Measurements from ENCODE around the gene CRKL.
"Not testable (repeated sequence)": the region's sequence is repeated elsewhere in the genome, so short reads cannot be mapped to it uniquely, and the experiment has no call there.

Gene CRKL

DNA sequence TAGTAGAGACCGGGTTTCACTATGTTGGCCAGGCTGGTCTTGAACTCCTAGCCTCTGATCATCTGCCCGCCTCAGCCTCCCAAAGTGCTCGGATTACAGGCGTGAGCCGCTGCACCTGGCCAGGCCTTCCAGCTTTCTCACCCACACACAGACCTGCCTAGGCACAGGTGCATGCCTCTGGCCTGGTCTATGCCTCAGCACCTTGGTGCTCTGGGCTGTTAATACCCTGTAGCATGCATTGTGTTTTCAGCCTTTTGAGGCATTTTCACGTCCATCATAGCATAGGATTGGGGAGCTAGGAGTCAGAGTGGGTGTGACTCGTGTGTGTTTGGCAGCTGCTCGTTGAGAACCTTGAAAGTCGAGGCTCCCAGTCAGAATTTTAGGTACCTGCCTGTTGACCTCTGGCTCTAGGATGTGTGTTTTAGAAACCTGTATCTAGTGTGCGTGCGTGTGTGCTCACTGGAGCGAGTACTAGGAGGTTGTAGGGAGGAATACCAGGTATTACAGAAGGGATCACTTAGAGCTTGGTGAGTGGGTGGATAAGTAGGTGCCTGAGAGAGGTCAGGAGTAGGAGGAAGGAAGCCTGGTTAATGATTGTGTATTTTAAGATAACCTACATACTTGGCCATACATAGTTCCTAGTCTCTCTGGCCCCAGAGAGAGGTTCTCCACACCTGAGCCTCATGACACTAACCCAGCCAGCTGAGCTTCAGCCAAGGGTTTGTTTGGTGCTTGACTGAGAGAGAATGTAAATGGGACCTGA is 20.0 kb downstream of the CRKL start:
- Histone ChIP-seq H3K18ac (ENCODE audit: low read length) (peak overlapping the region; percentile 69), H3K36me3 (ENCODE audit: control insufficient read depth in 1 of 2, insufficient read depth in 2 of 2, low read length in 2 of 2) (peaks cover 24 to 30% of the 10 kb centered on the region in 2 experiments), H3K4ac (ENCODE audit: low read depth, low read length) (peak overlapping the region; percentile 94), H3K4me3 (ENCODE audit: low read depth, low read length) (no peak overlapping the region), H2BK12ac (ENCODE audit: low read length) (no peak overlapping the region), H2AFZ (ENCODE audit: insufficient read depth, low read length, poor library complexity) (no peak overlapping the region), H3K79me2 (ENCODE audit: control insufficient read depth, insufficient read depth, low read length, poor library complexity) (peaks cover 29% of the 10 kb centered on the region), H2AK5ac (ENCODE audit: low read length) (no peak overlapping the region), H3K14ac (ENCODE audit: low read length) (no peak overlapping the region), H2BK120ac (ENCODE audit: insufficient read depth, low read length, poor library complexity) (no peak overlapping the region), H4K12ac (ENCODE audit: low read depth, low read length) (no peak overlapping the region), H3K79me1 (ENCODE audit: low read length) (no peaks in the 10 kb centered on the region), H3K4me2 (ENCODE audit: low read length) (no peak overlapping the region), H3K23ac (ENCODE audit: low read length) (no peak overlapping the region), H3K9me3 (ENCODE audit: insufficient read depth, low read depth, low read length) (no peaks in the 10 kb centered on the region), H3K27ac (ENCODE audit: low read depth, low read length) (no peak overlapping the region), H3K4me1 (ENCODE audit: control insufficient read depth in 1 of 2, insufficient read depth in 2 of 2, low read length in 2 of 2) (peaks cover 3 to 4% of the 10 kb centered on the region in 2 experiments), H4K91ac (ENCODE audit: low read depth, low read length) (no peak overlapping the region), H3K9ac (ENCODE audit: low read length) (no peak overlapping the region), H4K8ac (ENCODE audit: low read depth, low read length) (no peak overlapping the region), H3K27me3 (ENCODE audit: insufficient read depth, low read length) (no peaks in the 10 kb centered on the region), H2BK5ac (ENCODE audit: low read depth, low read length, poor library complexity) (no peak overlapping the region)
- no CpG with 5 or more reads among the region's 12 CpGs for WGBS (ENCODE audit: extremely low coverage, insufficient coverage, insufficient read length)
- no peak for DNase-seq

DNA sequence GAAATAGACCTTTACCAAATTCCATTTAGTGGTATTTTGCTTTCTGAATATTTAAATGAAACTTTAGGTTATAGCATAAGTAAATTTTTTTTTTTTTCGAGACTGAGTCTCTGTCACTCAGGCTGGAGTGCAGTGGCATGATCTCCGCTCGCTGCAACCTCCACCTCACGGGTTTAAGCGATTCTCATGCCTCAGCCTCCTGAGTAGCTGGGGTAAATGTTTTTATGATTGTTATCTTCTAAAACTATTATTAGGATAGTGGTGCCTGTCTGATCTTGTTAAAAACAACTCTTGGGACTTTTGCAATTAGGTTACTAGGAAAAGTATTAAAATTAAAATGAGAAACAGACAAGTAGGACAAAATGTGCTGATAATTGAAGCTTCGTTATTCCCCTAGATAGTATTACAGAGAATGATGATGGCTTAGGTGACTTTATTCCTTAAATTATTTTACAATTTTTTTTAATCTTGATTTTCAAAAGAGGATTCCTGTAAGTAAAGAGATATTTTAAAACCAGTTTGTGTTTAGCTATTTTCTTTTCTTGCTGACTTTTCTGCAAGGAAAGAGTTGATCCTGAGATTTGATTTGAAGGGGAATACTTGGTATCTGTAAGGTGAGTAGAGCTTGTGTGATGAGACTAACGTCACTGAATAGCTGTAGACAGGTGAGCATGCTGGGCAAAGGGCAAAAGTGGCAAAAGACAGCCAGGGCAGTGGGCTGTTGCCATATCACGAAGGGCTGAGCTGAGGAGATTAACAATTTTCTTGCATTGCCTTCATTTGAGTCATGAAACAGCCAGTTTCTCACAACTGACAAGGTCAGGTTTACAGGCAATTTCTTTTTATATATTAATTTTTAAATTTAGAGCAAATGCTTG is 20.8 kb downstream of the CRKL start:
- H2AK5ac ChIP-seq (ENCODE audit: low read length), result no peak overlapping the region
- H3K36me3 ChIP-seq (ENCODE audit: control insufficient read depth in 1 of 2, insufficient read depth in 2 of 2, low read length in 2 of 2), result peaks cover 24 to 30% of the 10 kb centered on the region in 2 experiments
- H3K9ac ChIP-seq (ENCODE audit: low read length), result no peak overlapping the region
- H3K9me3 ChIP-seq (ENCODE audit: insufficient read depth, low read depth, low read length), result no peaks in the 10 kb centered on the region
- no peak overlapping the region for H2BK120ac ChIP-seq (ENCODE audit: insufficient read depth, low read length, poor library complexity)
- H2AFZ ChIP-seq (ENCODE audit: insufficient read depth, low read length, poor library complexity), result no peak overlapping the region
- no peak overlapping the region for H3K14ac ChIP-seq (ENCODE audit: low read length)
- H3K4ac ChIP-seq (ENCODE audit: low read depth, low read length), result peak overlapping the region; percentile 93
- WGBS (ENCODE audit: extremely low coverage, insufficient coverage, insufficient read length), result no CpG with 5 or more reads among the region's 8 CpGs
- no peak overlapping the region for H4K8ac ChIP-seq (ENCODE audit: low read depth, low read length)
- no peak overlapping the region for H2BK12ac ChIP-seq (ENCODE audit: low read length)
- H4K12ac ChIP-seq (ENCODE audit: low read depth, low read length), result no peak overlapping the region
- H3K23ac ChIP-seq (ENCODE audit: low read length), result no peak overlapping the region
- peaks cover 29% of the 10 kb centered on the region for H3K79me2 ChIP-seq (ENCODE audit: control insufficient read depth, insufficient read depth, low read length, poor library complexity)
- H3K4me1 ChIP-seq (ENCODE audit: control insufficient read depth in 1 of 2, insufficient read depth in 2 of 2, low read length in 2 of 2), result peaks cover 3 to 4% of the 10 kb centered on the region in 2 experiments
- no peak overlapping the region for H3K27ac ChIP-seq (ENCODE audit: low read depth, low read length)
- H3K4me3 ChIP-seq (ENCODE audit: low read depth, low read length), result no peak overlapping the region
- no peak overlapping the region for H4K91ac ChIP-seq (ENCODE audit: low read depth, low read length)
- no peak overlapping the region for H3K4me2 ChIP-seq (ENCODE audit: low read length)
- no peaks in the 10 kb centered on the region for H3K27me3 ChIP-seq (ENCODE audit: insufficient read depth, low read length)
- no peak overlapping the region for H2BK5ac ChIP-seq (ENCODE audit: low read depth, low read length, poor library complexity)
- DNase-seq, result peak; percentile 48 to 74
- H3K18ac ChIP-seq (ENCODE audit: low read length), result no peak overlapping the region
- H3K79me1 ChIP-seq (ENCODE audit: low read length), result no peaks in the 10 kb centered on the region

DNA sequence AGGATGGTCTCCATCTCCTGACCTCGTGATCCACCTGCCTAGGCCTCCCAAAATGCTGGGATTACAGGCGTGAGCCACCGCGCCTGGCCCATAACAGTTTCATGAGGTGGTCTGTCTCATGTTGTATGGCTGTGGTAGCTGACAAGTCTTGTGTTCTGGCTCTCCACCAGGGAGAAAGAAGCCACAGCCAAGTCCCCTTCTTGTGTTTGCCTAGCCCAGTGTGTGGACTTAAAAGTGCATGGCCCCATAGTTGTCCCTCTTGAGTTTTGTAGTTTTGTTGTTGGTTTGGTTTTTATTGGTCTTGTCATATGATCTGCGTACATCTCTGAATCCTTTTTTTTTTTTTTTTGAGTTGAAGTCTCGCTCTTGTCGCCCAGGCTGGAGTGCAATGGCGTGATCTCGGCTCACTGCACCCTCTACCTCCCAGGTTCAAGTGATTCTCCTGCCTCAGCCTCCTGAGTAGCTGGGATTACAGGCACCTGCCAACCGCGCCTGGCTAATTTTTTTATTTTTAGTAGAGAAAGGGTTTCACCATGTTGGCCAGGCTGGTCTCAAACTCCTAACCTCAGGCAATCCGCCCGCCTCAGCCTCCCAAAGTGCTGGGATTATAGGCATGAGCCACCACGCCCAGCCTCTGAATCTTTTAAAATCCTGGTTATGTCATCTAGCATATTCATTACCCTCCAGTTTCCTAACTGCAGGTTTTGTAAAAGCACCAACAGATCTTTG is 22.4 kb downstream of the CRKL start:
- H4K12ac ChIP-seq (ENCODE audit: low read depth, low read length); H3K14ac ChIP-seq (ENCODE audit: low read length); H3K18ac ChIP-seq (ENCODE audit: low read length); H3K27ac ChIP-seq (ENCODE audit: low read depth, low read length); H3K4me1 ChIP-seq (ENCODE audit: control insufficient read depth in 1 of 2, insufficient read depth in 2 of 2, low read length in 2 of 2); H3K9ac ChIP-seq (ENCODE audit: low read length); H3K4me2 ChIP-seq (ENCODE audit: low read length); H4K8ac ChIP-seq (ENCODE audit: low read depth, low read length); H3K79me1 ChIP-seq (ENCODE audit: low read length); H2AK5ac ChIP-seq (ENCODE audit: low read length); H2BK120ac ChIP-seq (ENCODE audit: insufficient read depth, low read length, poor library complexity); H3K23ac ChIP-seq (ENCODE audit: low read length); H3K27me3 ChIP-seq (ENCODE audit: insufficient read depth, low read length); H3K9me3 ChIP-seq (ENCODE audit: insufficient read depth, low read depth, low read length); H2BK12ac ChIP-seq (ENCODE audit: low read length); H4K91ac ChIP-seq (ENCODE audit: low read depth, low read length); H2AFZ ChIP-seq (ENCODE audit: insufficient read depth, low read length, poor library complexity); H3K4me3 ChIP-seq (ENCODE audit: low read depth, low read length); H2BK5ac ChIP-seq (ENCODE audit: low read depth, low read length, poor library complexity): not testable (repeated sequence)
- peak in 1 of 2 donors; percentile 33 for DNase-seq
- H3K36me3 ChIP-seq (ENCODE audit: control insufficient read depth in 1 of 2, insufficient read depth in 2 of 2, low read length in 2 of 2), result peaks cover 19 to 24% of the 10 kb centered on the region in 2 experiments
- H3K79me2 ChIP-seq (ENCODE audit: control insufficient read depth, insufficient read depth, low read length, poor library complexity), result peaks cover 29% of the 10 kb centered on the region
- no CpG with 5 or more reads among the region's 14 CpGs for WGBS (ENCODE audit: extremely low coverage, insufficient coverage, insufficient read length)
- H3K4ac ChIP-seq (ENCODE audit: low read depth, low read length), result peak overlapping the region; percentile 83

DNA sequence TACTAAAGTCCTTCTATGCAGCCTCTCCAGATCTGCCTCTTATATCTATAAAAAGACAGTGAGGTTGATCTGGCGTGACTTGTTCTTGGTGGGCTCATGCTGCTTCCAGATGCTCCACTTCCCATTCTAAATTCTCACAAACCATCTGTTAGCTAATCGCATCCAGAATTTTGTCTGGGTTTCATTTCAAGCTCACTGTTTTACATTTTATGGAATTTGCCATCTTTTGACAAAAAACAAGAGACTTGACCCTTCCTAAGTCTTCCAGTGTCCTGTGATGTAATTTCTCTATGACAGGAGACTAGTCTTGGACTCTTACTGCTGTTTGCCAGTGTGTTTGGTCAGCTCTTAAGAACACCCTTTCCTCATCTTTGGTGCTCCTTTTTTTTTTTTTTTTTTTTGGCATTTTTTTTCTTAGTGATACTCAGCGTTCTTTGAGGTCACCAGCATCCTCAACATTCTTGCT is 23.0 kb downstream of the CRKL start:
- Histone ChIP-seq H3K27me3 (ENCODE audit: insufficient read depth, low read length) (no peaks in the 10 kb centered on the region), H3K27ac (ENCODE audit: low read depth, low read length) (no peak overlapping the region), H3K9me3 (ENCODE audit: insufficient read depth, low read depth, low read length) (no peaks in the 10 kb centered on the region), H3K79me2 (ENCODE audit: control insufficient read depth, insufficient read depth, low read length, poor library complexity) (peaks cover 29% of the 10 kb centered on the region), H3K79me1 (ENCODE audit: low read length) (no peaks in the 10 kb centered on the region), H2BK5ac (ENCODE audit: low read depth, low read length, poor library complexity) (no peak overlapping the region), H2BK12ac (ENCODE audit: low read length) (no peak overlapping the region), H3K18ac (ENCODE audit: low read length) (no peak overlapping the region), H3K14ac (ENCODE audit: low read length) (no peak overlapping the region), H3K36me3 (ENCODE audit: control insufficient read depth in 1 of 2, insufficient read depth in 2 of 2, low read length in 2 of 2) (peaks cover 16 to 21% of the 10 kb centered on the region in 2 experiments), H2BK120ac (ENCODE audit: insufficient read depth, low read length, poor library complexity) (no peak overlapping the region), H2AFZ (ENCODE audit: insufficient read depth, low read length, poor library complexity) (no peak overlapping the region), H3K4me3 (ENCODE audit: low read depth, low read length) (no peak overlapping the region), H3K23ac (ENCODE audit: low read length) (no peak overlapping the region), H3K4me2 (ENCODE audit: low read length) (no peak overlapping the region), H4K8ac (ENCODE audit: low read depth, low read length) (no peak overlapping the region), H3K9ac (ENCODE audit: low read length) (no peak overlapping the region), H2AK5ac (ENCODE audit: low read length) (no peak overlapping the region), H4K12ac (ENCODE audit: low read depth, low read length) (no peak overlapping the region), H4K91ac (ENCODE audit: low read depth, low read length) (no peak overlapping the region), H3K4me1 (ENCODE audit: control insufficient read depth in 1 of 2, insufficient read depth in 2 of 2, low read length in 2 of 2) (peaks cover 4 to 7% of the 10 kb centered on the region in 2 experiments), H3K4ac (ENCODE audit: low read depth, low read length) (peak overlapping the region; percentile 83)
- DNase-seq, result peak in 1 of 2 donors; percentile 73
- no CpG with 5 or more reads among the region's 3 CpGs for WGBS (ENCODE audit: extremely low coverage, insufficient coverage, insufficient read length)

All from trophoblast cell (in vitro differentiated cells and primary cell).